Globus pallidus (tissue), 1 donor: ENCODE results near the gene PIBF1.
"Not testable (repeated sequence)": the region's sequence is repeated elsewhere in the genome, so short reads cannot be mapped to it uniquely, and the experiment has no call there.

Experiments used
- DNase-seq: peaks from one replicate; pipeline ENCODE4 v3.0.0-alpha.2; 2015; ENCODE audit warnings: low spot score

PIBF1 gene

DNA sequence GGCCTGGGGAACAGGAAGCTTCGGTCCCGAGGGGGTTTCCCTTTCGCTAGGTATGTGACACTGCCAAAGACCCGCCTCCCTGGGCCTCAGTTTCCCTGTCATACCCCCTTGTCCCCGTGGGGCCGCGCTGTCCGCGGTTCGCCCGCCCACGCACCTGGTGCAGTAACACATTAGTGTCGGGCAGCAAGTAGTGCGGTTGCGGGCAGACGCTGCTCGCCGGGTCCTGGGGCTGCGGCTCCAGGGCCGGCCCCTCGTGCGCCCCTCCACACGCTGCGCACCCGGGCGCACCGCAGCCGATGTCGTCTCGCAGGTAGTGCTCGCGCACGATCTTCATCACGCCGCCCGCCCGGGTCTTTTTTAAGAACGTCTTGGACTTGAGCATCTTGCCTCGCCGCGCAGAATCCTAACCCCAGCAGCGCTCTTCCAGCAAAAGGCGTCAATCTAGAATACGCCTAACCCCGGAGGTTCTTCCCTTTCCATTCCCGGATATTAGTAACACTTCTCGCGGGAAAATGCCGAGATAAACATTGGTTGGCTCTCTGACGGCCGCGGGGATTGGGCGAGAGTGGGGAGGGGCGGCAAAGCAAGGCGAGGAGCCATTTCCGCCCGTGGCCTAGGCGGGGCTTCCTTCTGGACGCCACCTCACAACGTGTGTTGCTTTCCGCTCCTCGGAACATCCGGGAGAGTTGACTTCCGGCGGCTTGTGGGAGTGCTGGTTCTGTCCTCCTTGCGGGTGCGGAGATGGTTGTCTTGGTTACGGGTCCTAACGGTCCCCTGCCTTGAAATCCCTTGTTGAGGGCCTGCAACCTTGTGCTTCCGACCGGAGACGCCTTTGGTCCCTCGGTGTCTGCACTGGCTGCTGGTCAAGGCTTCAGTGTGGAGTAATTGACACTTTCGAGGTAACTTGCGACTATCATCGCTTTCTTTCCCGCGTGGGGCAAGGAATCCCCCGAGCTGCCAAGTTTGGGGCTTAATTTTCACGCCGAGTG is at the start of gene PIBF1, which contains the start of gene DIS3:
Gene PIBF1, plus strand, starts transcription at position 683 of the 989 bp plus-strand sequence. CDS start 1,337 bp downstream, outside the sequence.
Gene DIS3, minus strand, starts transcription at position 450 of the 989 bp plus-strand sequence. Its CDS starts 68 bp downstream, at position 382.
- DNase-seq, result peak; percentile 94

DNA sequence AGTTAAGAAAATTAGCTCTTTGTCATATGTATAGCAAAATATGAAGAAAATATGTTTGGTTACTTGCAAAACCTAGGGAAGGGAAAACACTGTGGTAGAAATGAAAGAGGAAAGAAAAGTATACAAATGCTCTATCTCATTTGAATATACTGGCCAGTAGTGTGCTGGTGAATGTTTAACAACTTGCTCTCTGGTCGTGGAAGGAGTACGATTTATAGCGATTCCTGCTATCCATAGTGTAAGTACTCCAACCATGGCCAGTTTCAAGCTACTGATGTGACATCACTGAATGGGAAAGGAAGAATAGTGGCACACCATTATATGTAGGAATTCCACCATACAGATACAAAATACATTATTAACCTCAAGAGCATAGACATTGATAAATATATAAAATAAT is 44.9 kb upstream of the PIBF1 start:
- no peak for DNase-seq

GRCh38 chr13:72740015-72740414 is 41.9 kb upstream of the PIBF1 start:
- DNase-seq, result no peak

GRCh38 chr13:72745260-72745659 is 36.7 kb upstream of the PIBF1 start:
- no peak for DNase-seq

- no peak for DNase-seq
Measured at GRCh38 chr13:72751220-72751619, 30.7 kb upstream of the PIBF1 start.

DNA sequence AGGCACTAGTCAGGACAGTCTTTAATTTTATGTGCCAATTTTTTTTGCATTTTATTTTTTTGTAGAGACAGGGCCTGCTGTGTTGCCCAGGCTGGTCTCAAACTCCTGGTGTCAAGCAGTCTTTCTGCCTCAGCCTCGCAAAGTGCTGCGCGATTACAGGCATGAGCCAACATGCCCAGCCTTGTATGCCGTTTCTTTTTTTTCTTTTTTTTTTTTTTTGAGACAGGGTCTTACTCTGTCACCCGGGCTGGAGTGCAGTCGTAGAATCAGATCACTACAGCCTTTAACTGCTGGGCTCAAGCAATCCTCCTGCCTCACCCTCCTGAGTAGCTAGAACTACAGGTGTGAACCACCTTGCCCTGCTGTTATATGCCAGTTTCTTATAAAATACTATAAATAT is 27.8 kb upstream of the PIBF1 start:
- no peak for DNase-seq

GRCh38 chr13:72757792-72758535 is 24.0 kb upstream of the PIBF1 start:
- no peak for DNase-seq

DNA sequence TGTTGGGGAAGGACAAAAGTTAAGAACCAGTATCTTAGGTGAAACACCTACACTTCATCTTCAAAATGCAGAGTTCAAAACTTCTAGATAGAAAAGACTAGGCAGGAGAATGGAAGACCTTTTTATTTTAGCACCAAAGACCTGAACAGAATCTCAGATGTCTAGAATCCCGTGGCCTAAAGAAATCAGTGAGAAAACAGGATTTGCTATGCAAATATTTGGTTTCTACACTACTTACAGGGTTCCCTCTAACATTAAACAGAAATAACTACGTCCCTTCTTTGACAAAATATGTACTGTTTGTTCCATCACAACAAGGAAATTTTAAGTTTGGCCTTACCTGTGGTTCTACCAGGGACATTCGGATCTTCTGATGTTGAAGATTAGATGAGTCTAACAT is 21.7 kb upstream of the PIBF1 start:
- no peak for DNase-seq

GRCh38 chr13:72763411-72763810 is 18.5 kb upstream of the PIBF1 start:
- DNase-seq, result no peak

- no peak for DNase-seq
Measured at GRCh38 chr13:72774019-72774418, 7.9 kb upstream of the PIBF1 start.

DNA sequence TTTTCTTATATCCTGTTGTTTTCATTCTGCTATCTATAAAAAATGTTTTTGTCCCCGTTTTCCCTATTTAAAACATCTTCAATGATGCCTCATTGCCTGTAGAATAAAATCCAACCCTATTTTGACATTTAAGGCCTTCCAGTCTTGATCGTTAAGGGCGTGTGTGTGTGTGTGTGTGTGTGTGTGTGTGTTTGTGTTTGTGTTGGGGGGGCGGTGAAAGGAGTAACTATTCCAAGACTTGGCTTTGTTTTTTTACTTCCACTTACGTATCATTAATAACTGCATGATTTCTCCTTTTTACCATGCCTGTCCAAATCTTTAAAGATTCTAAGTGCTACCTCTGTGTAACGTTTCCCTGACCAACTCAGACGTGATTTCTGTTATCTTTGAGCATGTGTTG is 784 bp downstream of the PIBF1 start:
- no peak for DNase-seq

- DNase-seq, result not testable (repeated sequence)
Measured at GRCh38 chr13:72784679-72785078, 2.7 kb downstream of the PIBF1 start.

DNA sequence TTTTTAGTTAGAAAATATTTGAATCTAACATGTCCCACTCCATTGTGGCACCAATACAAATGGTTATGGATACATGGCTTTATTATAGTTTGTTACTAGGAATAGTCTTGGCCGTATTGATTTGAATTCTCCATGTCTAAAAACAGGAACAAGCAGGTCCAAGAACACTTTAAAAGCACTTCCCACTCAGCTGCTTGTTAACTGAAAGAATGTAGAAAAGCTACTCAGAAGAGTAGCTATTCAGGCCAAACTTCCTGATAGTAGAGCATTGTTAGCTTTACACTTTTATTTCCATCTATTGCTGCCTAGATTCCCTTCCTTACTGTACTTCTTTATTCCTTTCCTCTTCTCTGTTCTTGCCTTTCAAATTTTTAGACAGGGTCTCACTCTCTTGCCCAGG is 6.9 kb downstream of the PIBF1 start:
- DNase-seq, result no peak

DNA sequence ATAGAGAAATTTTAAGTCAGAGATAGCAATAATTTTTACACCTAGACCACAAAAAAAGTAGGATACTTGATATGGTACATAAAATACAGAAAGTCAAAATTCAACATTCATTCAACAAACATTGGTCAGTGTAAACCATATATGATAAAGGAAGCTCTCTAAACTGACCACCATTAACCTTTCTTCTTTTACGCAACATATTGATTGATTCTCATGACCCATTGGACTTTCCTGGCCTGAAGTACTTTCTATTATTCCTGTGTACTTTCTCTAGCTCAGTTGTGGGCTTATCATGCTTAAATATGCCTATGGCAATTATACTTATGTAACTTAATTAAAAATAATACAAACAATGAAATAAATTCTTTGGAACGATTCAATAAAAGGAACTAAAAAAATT is 10.7 kb downstream of the PIBF1 start:
- DNase-seq, result no peak

- no peak for DNase-seq
Measured at GRCh38 chr13:72798817-72799216, 16.9 kb downstream of the PIBF1 start.

DNA sequence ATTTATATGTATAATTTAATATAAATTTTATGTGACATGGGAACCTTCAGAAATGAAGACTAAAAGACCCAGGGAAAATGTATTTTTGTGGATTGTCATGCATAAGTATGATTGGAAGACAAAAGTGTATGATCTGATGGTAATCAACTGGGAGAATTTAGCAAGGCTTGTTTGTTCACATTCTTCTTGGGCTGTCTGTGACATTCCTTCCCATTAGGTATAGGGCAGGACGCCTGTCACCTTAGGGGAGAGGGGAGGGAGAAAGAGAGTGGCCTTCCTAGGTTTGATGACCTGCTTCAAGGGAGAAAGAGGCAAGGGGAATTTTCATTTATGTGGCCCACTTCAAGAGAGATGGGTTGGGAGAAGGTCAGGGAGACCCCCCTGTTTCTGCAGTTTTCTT is 22.4 kb downstream of the PIBF1 start:
- no peak for DNase-seq

GRCh38 chr13:72805676-72806346 is 23.9 kb downstream of the PIBF1 start:
- DNase-seq, result no peak

- DNase-seq, result not testable (repeated sequence)
Measured at GRCh38 chr13:72806514-72806913, 24.6 kb downstream of the PIBF1 start.

GRCh38 chr13:72808917-72809500 is 27.1 kb downstream of the PIBF1 start:
- no peak for DNase-seq

DNA sequence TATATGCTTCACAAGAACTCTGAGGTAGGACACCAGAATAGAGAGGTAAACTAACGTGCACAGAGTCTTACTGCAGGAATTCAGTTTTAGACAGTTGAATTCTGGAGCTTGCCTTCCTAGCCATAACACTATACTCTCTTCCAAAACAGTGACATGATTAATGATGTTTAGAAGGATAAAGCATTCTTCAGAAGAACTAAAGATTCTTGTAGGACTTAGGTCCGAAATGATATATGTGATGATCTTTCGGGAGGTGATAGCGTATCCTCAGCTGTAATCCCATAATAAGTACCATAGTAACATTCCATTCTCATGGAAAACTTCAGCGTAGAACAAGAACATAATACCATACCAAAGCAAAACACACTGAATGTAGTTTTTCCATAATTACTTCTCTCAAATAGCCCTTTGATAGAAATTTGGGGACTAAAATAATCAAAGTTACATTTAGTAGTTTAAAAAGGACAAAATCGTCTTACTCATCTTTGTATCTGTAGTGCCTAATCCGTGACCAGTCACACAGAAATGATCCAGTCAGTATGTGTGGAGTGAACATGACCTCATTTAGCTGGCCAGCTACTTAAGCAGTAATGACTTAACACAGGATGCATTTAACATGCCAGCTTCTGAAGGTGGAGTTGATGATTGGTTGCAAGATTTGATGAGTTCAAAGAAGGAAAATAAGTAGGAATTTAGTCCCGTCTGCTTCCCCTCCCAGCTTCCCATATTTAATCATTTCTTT is 38.4 kb downstream of the PIBF1 start:
- DNase-seq, result no peak

DNA sequence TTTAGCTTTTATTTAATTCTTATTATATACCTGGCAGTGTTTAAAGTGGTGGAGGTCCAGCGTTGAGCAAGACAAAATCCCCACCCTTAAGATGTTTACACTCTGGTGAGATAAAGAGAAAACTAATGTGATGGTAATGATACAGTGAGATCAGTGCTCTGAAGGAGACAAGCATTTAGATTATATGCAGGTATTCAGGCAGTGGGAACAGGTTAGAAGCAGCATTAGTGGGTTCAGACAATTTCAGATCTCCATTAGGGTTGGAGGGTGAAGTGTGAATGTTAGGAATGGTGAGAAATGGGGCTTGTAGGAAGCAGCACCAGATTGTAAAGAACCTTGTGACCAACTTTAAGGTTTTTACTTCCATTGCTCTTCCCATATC is 39.0 kb downstream of the PIBF1 start:
- DNase-seq, result no peak
